ENCODE data around the gene C16orf54.
"Not testable (repeated sequence)": the region's sequence is repeated elsewhere in the genome, so short reads cannot be mapped to it uniquely, and the experiment has no call there.

Gene C16orf54

DNA sequence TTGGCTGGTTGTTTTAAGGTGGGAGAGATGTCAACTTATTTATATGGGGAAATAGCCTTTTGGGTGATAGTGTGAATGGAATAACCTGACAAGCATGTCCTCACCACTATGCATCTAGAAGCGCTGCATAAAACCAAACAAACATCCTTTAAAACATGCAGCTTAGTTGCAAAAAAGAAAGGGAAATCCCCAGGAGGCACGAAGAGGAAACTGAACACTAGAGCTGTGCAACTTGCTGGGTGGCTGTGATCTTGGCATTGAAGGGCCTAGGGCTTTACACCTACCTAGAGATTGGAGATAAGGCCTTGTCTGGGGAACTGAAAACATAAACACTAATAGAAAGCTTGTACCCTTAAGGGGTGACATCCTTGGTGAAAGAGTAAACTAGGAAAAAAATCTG lies 7.3 kb downstream of the C16orf54 start:
- DNase-seq, result no peak

DNA sequence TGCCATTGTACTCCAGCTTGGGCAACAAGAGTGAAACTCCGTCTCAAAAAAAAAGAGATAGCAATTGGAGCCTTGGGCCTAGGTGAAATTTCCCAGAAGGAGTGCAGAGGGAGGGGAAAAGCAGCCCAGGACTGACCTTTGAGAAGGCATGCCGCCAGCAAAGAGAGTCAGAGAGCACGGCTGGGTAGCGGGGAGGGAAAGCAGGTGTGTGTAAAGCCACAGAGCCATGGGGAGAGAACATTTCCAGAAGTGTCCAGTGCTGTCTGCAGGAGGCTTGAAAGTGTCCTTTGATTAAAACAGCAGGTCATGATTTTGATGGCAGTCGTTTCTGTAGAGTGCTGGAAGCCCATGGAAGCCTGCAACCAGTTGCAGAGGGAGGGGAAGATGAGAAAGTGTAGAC lies 8.1 kb downstream of the C16orf54 start:
- no peak for DNase-seq

DNA sequence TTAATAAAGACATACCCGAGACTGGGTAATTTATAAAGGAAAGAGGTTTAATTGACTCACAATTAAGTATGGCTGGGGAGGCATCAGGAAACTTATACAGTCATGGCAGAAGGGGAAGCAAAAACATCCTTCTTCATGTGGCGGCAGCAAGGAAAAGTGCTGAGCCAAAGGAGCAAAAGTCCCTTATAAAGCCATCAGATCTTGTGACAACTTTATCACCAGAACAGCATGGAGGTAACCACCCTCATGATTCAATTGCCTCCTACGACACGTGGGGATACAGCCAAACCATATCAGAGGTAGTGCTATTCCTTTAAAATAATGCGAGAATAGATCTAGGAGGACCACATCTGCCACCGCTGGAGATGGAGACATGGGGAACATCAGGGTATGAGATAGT lies 9.0 kb downstream of the C16orf54 start:
- DNase-seq, result no peak

DNA sequence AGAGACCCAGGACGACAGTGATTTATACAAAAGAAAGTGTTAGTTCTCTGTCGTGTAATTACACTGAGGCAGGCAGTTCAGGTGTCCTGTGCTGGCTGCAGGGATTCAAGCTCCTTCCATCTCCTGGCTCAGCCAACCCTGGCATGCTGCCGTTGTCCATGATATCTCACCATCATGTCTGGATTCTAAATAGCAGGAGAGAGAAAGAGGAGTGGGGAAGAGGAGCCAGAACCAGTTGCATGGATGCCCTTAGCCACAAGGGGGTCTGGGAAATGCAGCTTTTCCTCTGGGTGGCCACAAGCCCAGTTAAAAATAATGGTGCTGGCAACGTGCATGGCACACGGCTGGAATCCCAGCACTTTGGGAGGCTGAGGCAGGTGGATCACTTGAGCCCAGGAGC lies 9.7 kb downstream of the C16orf54 start:
- DNase-seq, result no peak

DNA sequence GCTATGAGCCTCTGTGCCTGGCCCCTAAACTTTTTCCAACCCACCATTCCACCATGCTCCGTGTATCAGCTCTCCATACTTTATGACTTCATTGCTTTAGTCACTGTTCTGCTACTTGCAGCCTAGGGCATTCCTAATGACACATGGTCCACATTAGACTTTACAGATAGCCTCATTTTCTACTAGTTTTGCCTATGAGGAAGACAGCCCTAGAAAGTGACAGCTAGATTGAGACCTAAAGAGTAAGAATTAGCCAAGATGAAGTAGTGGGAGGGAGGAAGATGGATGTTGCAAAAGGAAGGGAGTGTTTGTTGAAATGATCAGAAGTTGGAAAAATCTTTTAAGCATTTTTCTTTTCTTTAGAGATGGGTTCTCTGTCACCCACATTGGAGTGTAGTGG lies 11.0 kb downstream of the C16orf54 start:
- no peak for DNase-seq

DNA sequence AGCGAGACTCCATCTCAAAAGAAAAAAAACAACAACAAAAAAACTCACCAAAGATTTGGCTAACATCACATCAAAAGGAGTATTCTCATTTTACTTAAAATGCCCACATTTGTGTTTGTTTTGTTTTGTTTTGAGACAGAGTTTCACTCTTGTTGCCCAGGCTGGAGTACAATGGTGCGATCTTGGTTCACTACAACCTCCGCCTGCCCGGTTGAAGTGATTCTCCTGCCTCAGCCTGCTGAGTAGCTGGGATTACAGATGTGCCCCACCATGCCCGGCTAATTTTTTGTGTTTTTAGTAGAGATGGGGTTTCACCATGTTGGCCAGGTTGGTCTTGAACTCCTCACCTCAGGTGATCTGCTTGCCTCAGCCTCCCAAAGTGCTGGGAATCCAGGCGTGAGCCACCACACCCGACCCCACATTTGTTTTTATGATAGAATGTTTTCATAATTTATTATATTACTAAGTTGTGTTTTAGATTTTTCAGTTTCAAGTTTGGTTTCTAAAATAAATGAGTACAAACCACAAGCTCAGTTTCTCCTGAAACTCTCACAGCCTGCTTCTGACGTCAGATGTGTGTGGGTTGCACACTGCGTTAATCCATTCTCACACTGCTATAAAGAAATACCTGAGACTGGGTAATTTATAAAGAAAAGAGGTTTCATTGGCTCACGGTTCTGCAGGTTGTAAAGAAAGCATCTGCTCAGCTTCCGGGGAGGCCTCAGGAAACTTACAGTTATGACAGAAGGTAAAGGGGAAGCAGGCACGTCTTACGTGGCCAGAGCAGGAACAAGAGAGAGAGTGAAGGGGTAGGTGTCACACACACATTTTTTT lies 13.8 kb downstream of the C16orf54 start:
- not testable (repeated sequence) for DNase-seq

DNA sequence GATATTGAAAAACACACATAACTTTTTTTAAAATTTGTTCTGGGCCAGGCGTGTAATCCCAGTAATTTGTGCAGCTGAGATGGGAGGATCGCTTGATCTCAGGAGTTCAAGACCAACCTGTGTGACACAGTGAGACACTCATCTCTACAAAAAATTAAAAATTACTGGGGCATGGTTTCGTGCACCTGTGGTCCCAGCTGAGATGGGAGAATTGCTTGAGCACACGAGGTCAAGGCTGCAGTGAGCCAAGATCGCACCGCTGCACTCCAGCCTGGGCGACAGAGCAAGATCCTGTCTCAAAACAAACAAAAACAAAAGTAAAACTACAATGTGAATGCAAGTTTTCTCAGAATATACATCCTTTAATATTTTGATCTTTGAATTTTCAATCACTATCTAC lies 15.1 kb downstream of the C16orf54 start:
- no peak for DNase-seq

DNA sequence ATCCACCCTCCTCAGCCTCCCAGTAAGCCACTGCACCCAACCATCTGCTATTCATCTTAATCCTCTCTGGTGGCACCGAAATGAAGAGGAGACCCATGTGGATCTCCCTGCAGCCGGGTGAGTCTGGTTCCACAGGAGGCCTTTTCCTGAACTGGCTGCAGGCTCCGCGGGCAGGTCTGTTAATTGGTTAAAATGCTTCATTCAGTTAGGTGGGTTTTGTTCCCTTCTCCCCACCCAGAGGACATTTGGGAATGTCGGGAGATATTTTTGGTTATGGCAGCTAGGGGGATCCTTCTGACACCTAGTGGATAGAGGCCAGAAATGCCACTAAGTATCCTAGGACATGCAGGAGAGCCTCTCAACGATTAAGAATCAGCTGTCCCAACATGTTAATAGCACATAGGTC lies 16.7 kb downstream of the C16orf54 start:
- peak; percentile 16 for DNase-seq

DNA sequence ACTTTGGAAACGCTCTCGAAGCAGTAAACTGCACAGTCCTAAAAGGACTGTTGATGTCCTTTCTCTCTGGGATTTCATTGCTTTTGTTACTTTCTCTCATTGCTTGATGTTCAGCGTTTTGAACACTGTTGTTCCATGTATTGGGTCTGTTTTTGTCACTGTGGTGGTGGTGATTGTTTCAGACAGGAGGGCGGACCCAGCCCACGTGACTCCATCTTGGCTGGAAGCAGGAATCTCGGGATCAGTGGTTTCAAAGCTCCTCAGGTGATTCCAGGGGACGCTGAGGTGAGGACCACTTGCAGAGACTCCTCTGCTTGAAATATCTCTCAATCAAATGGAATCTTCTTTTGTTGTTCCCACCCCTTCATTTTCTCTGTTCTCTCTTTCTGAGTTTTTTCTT lies 18.3 kb downstream of the C16orf54 start:
- DNase-seq, result no peak

DNA sequence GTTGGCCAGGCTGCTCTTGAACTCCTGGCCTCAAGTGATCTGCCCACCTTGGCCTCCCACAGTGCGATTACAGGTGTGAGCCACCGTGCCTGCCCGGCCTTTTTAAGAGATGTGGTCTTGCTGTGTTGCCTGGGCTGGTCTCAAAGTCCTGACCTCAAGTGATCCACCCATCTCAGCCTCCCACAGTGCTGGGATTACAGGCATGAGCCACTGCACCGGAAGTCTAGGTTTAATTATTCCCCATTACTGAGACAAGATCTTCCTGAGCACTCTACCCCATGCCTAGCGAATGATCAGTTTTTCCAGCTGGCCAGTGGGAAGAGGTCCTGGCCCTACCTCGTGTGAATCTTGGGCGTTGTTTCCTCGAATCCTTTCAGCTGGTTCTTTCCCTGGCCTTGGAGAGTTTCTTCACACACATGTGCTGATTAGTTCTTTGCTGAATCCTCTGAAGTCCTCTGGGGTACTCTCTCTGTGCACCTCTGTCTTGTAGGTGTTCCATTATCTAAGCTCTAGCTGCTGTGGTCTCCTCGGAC lies 18.9 kb downstream of the C16orf54 start:
- no peak for DNase-seq

DNA sequence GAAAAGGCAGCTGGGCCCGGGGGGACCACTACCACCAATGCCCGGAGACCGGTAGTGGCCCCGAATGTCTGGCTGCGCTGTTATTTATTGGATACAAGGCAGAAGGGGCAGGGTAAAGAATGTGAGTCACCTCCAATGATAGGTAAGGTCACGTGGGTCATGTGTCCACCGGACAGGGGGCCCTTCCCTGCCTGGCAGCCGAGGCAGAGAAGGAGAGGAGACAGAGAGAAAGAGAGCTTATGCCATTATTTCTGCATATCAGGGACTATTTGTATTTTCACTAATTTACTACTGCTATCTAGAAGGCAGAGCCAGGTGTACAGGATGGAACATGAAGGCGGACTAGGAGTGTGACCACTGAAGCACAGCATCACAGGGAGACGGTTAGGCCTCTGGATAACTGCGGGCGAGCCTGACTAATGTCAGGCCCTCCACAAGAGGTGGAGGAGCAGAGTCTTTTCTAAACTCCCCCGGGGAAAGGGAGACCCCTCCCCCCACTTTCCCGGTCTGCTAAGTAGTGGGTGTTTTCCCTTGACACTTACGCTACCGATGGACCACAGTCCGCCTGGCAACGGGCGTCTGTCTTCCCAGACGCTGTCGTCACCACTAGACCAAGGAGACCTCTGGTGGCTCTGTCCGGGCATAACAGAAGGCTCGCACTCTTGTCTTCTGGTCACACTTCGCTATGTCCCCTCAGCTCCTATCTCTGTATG lies 24.5 kb downstream of the C16orf54 start:
- DNase-seq, result peak; percentile 19

DNA sequence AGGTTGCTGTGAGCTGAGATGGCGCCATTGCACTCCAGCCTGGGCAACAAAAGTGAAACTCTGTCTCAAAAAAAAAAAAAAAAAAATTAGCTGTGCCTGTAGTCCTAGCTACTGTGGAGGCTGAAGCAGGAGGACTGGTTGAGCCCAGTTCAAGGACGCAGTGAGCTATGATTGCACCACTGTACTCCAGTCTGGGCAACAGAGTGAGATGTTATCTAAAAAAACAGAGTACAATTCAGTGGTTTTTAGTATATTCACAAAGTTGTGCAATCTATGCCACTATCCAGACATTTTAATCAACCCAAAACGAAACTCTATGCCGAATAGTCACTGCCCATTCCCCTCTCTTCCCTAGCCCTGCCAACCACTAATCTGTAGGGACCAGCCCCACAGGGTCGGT lies 25.1 kb downstream of the C16orf54 start:
- no peak for DNase-seq

DNA sequence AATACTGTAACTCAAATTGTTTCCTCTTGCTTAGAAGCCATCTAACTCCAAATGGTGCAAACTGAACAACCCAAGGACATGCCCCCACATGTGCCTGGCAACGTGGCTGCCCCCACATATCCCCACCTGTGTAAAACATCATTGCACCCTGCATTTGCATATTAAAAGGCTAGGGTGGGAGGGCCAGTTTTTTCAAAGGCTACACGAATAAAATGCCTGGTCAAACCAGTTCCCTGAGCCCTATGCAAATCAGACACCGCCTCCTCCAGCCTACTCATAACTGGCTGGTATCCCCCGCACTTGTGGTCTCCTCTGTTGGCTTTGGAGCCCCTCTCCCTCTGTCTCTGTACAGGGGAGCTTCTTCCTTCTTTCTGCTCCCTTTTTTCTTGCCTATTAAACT lies 26.7 kb downstream of the C16orf54 start:
- DNase-seq, result no peak

DNA sequence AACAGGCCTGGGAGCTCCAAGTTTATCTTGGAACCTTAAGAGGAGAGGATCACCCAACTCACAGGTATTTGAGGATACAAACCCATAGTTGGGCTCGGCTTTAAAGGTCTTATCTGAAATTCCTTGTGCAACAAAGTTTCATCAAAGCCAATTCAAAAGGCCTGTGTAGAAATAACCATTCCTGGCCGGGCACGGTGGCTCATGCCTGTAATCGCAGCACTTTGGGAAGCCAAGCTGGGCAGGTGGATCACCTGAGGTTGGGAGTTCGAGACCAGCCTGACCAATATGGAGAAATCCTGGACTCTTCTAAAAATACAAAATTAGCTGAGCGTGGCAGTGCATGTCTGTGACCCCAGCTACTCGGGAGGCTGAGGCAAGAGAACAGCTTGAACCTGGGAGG lies 28.7 kb downstream of the C16orf54 start:
- DNase-seq, result no peak

DNA sequence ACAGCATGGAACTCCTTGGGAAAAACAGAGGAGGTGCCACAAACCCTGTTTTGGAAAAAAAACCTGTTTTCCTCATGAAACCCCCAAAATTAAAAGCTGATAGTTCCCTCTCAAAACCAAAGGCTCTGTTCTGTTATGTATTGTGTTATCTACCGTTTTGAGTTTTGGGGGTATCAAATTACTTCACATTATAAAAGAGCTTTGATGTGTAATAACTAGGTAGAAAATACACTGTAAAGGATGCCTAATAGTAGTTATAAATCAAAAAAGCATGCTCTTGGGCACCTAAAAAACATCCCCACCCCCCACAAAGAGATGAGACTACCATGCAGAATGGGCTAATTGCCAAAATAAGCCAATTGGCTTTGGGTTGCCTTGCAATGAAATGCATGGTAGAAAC lies 30.8 kb downstream of the C16orf54 start:
- no peak for DNase-seq

DNA sequence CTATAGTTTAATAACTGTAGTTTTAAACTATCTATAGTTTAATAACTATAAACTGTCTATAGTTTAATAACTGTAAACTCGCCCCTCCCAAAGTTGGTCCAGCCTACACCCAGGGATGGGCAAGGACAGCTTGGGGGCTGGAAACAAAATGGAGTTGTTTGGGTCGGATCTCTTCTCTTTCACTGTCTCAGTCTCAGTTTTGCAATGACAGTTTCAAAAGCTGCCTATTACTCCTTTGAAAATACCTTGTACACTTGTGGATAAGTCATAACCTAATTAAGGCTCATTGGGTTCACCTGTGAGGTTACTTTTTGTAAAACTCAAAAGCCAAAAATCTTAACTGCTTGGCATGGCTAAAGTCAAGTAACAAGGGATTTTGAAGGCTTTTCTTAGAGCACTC lies 31.4 kb downstream of the C16orf54 start:
- no peak for DNase-seq

DNA sequence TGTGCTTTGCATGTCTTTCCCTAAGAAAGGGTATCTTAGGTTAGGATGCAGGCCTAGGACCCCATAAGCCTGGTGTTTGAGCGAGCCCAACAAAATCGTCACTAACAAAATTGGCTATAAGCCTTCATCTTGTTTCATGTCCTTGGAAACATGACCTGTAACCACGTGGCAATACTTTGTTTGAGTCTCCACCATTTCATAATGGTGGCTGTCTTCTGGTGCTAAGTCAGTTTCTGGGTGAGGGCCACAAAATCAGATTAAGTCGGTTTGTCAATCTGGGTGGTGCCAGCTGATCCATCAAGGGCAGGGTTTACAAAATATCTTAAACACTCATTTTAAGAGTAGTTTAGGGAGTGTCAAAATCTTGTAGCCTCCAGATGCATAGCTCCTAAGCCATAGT lies 33.0 kb downstream of the C16orf54 start:
- no peak for DNase-seq

DNA sequence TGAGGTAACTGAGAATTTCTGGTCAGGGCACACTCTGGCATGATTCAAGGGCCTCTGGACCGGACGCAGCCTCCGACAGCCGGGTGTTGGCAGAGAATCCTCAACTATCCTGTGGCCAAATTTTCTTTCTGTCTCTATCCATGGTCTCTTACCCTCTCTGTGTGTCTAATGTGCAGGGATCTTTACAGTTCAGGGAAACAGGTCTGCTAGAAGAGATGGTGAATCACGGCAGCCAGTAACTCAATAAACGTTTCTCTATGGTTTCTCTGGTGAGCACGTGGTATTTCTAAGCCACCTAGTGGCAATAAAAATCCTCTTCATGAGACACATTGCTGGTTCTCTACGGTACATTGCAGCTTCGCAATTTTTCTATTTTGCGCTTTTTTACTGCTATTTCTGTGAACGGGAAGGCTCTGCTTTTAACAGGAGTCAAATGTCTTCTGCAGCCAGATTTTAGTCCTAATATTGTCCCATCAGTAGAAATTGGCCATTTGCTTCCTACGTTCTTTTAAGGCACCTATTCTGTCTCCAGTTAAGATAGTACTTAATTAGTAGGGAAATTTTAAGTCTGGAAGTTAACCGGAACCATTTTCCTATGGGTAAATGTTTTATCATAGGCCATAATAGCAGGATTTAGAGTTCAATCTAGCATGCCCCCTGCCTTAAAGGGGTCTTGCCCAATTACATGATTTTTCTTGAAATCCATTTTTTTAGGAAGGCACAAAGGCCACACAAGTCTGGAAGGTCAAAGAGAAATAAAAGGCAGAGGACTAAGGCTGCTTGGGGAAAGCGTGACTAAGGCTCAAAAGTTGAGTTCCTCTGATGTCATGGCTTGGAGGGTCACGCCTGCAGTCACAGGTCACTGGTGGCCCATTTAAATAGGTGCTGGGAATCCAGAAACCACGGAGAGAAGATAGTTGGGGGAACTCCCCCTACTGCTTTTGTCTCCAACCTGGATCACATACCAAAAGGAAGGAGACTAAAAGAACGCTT lies 35.3 kb downstream of the C16orf54 start:
- no peak for DNase-seq

DNA sequence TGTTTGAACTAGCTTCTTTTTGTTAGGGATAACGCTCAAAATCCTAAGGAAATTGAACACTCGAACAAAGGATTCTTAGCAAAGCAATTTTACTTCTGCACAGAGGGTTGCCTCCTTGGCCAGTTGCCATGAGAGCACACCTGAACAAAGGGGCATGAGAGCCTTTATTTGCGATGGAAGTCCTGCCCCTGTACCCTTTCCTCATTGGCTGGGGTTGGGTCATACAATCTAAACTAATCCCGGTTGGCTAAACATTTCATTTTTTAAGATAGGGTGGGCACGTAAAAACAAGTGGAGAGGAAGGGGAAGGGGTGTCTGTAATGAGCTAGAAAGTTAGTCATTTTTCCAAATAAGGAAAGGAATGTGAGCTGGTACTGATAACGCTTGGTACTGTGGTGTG lies 36.1 kb downstream of the C16orf54 start:
- DNase-seq, result not testable (repeated sequence)

DNA sequence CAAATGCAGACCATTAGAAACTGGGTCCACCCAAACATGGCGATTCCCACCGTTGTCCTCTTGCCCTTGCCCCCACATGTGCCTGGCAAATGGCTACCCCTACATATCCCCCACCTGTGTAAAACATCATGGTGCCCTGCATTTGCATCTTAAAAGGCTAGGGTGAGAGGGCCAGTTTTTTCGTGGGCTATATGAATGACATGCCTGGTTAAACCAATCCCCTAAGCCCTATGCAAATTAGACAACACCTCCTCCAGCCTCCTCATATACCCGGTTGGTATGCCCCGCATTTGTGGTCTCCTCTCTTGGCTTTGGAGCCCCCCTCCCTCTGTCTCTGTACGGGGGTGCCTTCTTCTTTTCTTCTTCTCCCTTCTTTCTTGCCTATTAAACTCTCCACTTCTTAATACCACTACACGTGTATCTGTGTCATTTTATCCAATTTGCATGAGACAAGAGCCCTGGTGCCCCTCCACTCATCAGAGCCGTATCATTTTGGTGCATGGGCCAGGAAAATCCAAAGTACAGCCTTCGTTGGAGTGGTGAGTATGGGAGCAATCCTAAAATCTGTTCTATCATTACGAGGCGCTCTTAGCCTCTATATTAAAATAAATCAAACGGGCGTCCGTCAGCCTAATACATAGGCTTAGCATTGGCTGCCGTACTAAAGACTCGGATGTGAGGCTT lies 36.7 kb downstream of the C16orf54 start:
- no peak for DNase-seq

DNA sequence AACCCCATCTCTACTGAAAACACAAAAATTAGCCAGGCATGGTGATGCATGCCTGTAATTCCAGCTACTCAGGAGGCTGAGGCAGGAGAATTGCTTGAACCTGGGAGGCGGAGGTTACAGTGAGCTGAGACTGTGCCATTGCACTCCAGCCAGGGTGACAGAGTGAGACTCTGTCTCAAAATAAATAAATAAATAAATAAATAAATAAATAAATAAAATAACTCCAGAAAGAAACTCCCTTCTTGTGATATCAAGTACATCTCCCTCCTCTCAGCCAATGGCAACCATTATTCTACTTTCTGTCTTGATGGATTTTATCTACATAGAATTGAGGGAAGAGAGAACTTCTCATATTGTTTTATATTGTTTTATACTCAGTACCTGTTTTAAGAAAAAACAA lies 38.6 kb downstream of the C16orf54 start:
- DNase-seq, result not testable (repeated sequence)

DNA sequence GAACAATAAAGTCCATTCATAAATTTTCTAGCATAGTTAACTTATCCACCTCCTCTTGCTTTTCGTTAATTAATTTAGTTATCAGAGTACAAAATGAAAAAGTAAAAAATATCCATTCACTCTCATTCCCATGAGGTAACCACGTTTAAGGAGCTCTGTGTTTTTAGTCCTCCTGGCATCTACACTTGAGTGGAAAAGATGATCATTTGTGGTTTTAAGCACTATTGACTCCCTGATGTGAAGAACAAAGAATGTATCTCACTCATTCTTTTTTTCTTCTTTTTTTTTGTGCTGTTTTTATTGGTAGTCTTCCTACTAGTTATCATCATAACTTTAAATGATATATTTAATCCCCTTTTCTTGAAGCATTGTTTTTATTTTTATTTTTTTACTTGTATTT lies 40.8 kb downstream of the C16orf54 start:
- no peak for DNase-seq

All from NCI-H1092 (cell line).